CD4-positive, alpha-beta T cell treated with Interleukin-4 for 1 hour (primary cell): ENCODE data around the gene GJB5.

Experiments used
- DNase-seq, 2 donors: peaks; one replicate each; pipeline ENCODE4 v3.0.0-alpha.2; 2020 to 2022

The GJB5 gene

GRCh38 chr1:34777519-34778321, 22.9 kb downstream of the GJB5 start:
- DNase-seq = no peak

GRCh38 chr1:34778381-34778780, 23.5 kb downstream of the GJB5 start:
- DNase-seq = no peak

GRCh38 chr1:34779005-34779404, 24.2 kb downstream of the GJB5 start:
- no peak for DNase-seq

- DNase-seq = no peak
These were observed 24.7 kb downstream of the GJB5 start for GRCh38 chr1:34779526-34779925.

- no peak for DNase-seq
These were observed 25.1 kb downstream of the GJB5 start for GRCh38 chr1:34779962-34780361.

GRCh38 chr1:34780528-34780927, 25.7 kb downstream of the GJB5 start:
- DNase-seq = no peak

- DNase-seq = no peak
These were observed 26.4 kb downstream of the GJB5 start, which contains the start of gene GJB3 for GRCh38 chr1:34781071-34781843. GJB3 (plus strand) TSS chr1:34781214; CDS start chr1:34784763, 3,549 bp downstream.

GRCh38 chr1:34781844-34782391, 27.1 kb downstream of the GJB5 start:
- DNase-seq = no peak

- DNase-seq = no peak
These were observed 29.9 kb downstream of the GJB5 start for GRCh38 chr1:34784751-34785221.

GRCh38 chr1:34785231-34785874, 30.5 kb downstream of the GJB5 start:
- DNase-seq = no peak

- no peak for DNase-seq
These were observed 31.1 kb downstream of the GJB5 start for GRCh38 chr1:34785875-34786470.

GRCh38 chr1:34786521-34787325, 31.9 kb downstream of the GJB5 start:
- DNase-seq = peak; percentile 61 to 63

- DNase-seq = no peak
These were observed 32.9 kb downstream of the GJB5 start for GRCh38 chr1:34787461-34788420.

- no peak for DNase-seq
These were observed 36.1 kb downstream of the GJB5 start for GRCh38 chr1:34790985-34791384.

- DNase-seq = no peak
These were observed 37.6 kb downstream of the GJB5 start for GRCh38 chr1:34792424-34792823.

GRCh38 chr1:34792868-34793727, 38.3 kb downstream of the GJB5 start, which contains the start of gene GJA4:
GJA4 (plus strand) TSS chr1:34792999; CDS start chr1:34794214, 1,215 bp downstream.
- DNase-seq = no peak

- no peak for DNase-seq
These were observed 39.3 kb downstream of the GJB5 start for GRCh38 chr1:34794001-34794789.

GRCh38 chr1:34794790-34795180, 39.9 kb downstream of the GJB5 start:
- no peak for DNase-seq

GRCh38 chr1:34795916-34796315, 41.1 kb downstream of the GJB5 start:
- no peak for DNase-seq
